NCI-H128 (cell line): ENCODE measurements around the gene SCD.
"Not testable (repeated sequence)": the region's sequence is repeated elsewhere in the genome, so short reads cannot be mapped to it uniquely, and the experiment has no call there.

Experiments
- DNase-seq: peaks from one replicate; lab custom pipeline; 2025; ENCODE audit not compliant: unreplicated experiment; lab: John Stamatoyannopoulos, UW

The SCD gene

DNA sequence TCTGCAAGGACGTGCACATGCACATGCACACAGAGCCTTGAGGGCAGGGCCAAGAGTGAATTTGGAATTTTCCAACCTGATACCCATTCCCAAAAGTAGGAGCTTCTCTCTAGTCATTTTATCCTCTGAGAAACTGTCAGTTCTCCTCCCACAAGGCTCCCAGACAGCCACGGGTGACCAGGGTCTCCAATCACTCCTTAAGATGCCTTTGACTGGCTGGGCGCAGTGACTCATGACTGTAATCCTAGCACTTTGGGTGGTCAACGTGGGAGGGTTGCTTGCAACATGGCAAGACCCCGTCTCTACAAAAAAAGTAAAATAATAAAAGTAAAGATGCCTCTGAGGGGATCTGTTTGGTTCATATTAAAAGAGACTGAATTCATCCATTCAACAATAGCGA is 13.2 kb downstream of the SCD start:
- DNase-seq = no peak

DNA sequence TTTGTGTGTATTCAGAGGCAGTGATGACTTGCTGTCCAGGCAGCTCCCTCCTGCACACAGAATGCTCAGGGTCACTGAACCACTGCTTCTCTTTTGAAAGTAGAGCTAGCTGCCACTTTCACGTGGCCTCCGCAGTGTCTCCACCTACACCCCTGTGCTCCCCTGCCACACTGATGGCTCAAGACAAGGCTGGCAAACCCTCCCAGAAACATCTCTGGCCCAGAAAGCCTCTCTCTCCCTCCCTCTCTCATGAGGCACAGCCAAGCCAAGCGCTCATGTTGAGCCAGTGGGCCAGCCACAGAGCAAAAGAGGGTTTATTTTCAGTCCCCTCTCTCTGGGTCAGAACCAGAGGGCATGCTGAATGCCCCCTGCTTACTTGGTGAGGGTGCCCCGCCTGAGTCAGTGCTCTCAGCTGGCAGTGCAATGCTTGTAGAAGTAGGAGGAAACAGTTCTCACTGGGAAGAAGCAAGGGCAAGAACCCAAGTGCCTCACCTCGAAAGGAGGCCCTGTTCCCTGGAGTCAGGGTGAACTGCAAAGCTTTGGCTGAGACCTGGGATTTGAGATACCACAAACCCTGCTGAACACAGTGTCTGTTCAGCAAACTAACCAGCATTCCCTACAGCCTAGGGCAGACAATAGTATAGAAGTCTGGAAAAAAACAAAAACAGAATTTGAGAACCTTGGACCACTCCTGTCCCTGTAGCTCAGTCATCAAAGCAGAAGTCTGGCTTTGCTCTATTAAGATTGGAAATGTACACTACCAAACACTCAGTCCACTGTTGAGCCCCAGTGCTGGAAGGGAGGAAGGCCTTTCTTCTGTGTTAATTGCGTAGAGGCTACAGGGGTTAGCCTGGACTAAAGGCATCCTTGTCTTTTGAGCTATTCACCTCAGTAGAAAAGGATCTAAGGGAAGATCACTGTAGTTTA is 15.8 kb downstream of the SCD start:
- DNase-seq = no peak

DNA sequence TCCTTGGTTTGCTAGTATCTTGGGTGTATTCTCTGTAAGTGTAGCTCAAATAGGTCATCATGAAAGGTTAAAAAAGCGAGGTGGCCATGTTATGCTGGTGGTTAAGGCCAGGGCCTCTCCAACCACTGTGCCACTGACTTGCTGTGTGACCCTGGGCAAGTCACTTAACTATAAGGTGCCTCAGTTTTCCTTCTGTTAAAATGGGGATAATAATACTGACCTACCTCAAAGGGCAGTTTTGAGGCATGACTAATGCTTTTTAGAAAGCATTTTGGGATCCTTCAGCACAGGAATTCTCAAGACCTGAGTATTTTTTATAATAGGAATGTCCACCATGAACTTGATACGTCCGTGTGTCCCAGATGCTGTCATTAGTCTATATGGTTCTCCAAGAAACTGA is 17.1 kb downstream of the SCD start:
- DNase-seq = no peak

DNA sequence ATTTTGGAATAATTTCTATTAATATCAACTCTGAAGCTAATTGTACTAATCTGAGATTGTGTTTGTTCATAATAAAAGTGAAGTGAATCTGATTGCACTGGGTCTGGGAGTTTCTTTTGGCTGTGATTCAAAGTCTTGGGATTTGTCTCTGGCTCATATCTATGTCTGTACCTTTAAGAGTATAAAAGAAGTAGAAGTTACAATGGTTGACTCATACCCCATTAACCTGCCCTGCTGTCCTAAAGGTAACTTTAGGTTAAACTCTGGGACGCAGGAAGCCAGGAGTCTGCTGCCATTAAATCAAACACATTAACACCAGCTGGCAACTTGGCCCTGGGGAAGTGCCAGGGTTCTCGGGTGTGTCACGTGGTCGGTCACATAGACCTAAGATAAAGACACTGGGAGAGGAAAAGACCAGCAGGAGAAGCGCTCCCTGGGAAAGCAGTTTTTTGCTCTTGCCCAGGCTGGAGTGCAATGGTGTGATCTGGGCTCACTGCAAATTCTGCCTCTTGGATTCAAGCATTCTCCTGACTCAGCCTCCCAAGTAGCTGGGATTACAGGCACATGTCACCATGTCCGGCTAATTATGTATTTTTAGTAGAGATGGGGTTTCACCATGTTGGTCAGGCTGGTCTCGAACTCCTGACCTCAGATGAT is 17.8 kb downstream of the SCD start:
- DNase-seq = no peak

DNA sequence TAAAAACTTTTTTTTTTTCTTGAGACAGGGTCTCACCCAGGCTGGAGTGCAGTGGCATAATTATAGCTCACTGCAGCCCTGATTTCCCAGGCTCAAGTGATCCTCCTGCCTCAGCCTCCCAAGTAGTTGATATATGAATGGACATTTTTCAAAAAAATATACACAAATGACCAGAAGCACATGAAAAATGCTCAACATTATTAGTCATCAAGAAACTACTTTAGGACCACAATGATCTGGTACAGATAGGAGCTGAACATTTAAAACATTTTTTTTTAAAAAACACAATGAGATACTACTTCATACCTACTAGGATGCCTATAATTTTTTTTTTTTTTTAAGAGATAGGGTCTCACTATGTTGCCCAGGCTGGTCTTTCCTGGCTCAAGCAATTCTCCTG is 21.7 kb downstream of the SCD start:
- DNase-seq = no peak

DNA sequence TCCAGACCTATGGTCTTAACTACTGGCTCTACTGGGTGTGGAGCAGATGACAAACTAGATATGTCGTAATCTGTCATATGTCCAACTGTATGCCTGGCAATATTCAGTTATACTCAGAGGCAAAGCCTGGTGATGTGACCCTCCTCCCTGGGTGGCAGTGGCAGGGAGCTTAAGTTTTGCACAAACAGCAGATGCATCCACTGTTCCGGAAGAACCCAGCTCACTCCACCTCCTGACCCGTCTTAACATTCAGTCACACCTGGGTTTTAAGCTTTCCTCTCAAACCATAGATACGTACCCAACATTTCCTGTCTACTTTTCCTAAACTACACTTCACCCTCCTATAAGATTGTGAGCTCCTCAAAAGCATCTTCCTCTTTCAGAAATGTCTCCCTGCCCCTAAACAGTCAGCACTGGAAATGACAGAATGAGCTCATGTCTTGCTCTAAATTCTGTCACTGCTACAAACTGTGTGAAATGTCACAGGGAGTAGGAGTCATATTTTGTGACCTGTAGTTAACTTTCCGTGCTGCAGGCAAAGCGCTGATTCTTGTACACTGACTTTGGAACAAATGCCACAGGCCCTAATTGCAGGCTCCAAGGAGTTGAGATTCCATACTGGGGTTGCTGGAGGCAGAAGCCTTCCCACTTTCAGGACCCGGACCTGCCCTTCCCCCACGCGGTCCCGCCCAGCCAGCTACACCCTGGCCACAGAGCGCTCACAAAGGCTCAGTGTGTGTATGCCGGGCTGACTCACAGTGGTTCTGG is 23.9 kb downstream of the SCD start:
- no peak for DNase-seq

DNA sequence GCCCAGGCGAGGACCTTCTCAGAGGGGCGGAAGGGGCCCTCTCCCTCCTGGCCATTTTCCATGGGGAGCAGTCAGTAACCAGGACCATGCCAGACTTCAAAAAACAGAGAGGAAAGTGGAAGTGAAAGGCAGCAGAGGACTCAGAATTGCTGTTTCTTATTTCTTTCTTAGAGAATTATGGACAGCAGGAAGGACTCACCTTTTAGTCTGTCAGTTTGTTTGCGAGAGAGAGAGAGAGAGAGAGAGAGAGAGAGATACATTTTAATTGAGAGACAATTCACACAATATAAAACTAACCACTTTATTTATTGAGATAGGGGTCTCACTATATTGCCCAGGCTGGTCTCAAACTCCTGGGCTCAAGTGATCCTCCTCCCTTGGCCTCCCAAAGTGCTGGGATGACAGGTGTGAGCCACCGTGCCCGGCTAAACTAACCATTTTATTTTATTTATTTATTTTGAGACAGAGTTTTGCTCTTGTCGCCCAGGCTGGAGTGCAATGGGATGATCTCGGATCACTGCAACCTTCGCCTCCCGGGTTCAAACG is 24.5 kb downstream of the SCD start:
- DNase-seq = no peak

DNA sequence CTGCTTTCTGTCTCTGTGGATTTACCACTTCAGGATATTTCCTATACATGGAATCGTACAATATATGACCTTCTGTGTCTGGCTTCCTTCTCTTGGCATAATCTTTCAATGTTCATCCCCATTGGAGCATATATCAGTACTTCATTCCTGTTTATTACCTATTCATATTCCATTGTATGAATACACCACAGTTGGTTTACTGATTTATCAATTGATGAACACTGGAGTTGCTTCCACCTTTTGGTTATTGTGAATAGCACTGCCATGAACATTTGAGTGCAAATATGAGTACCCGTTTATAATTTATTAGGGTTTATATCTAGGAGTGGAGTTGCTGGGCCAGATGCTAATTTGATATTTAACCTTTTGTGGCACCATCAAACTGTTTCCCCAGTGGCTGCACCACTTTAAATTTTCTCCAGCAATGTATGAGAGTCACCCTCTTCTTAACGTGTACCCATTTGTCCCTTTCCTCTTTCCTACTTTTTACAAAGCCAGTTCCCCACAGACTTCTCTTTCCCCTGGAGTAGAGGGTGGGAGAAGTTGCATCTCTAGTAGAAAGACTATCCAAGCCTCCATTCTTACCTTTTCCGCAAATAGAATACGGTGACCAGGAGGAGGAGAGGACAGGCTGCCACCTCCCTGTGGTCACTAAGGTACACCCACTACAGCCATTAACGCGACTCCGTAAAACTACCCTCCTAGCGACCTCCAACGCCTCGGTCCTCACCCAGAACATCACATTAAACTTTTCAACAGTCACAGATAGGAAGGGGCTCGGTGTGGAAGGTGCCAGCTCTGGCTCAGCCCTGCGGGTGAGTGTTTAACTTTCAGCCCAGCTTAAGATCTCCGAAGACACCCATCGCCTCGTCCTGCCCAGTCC is 25.6 kb downstream of the SCD start:
- DNase-seq = no peak

DNA sequence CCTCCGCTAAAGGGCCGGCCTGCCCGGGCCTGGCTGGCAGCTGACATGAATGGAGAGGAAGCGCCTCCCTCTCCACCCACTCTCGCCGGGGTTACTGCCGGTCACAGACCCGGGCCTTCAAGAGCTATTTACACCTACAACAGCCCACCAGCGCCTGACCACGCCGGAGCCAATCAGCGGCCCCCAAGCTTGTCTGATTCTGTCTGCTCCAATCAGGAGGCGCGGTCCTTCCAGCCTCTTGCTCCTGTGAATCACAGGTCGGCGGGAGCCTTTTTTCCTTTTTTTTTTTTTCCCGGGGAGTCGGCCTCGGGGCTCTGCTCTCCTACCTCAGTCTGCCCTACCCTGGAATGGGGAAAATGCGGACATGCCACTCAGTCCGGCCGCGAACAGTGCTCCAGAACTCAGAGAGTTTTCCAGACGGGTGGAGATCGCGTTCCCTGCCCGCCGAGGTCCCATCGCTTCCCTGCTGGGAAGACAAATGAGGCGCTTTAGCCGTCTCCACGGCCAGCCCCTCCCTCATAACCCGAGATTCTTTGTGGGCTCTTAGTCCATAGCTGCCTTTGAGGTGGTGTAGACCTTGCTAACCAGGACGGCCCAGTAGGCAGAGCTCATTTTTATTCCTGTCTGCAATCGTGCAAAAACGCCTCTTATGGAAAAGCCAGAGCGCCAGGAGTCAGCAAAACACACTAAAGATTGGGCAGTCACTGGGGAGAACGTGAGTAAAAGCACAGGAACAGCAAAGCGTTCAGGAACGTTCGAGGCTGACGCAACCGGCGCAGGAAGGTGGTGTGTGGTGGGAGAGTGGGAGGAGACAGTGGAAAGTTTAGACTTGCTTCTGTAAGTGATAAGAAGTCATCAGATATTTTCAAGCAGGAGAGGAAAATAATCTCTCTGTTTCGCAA is 26.5 kb downstream of the SCD start:
- peak; percentile 73 for DNase-seq

DNA sequence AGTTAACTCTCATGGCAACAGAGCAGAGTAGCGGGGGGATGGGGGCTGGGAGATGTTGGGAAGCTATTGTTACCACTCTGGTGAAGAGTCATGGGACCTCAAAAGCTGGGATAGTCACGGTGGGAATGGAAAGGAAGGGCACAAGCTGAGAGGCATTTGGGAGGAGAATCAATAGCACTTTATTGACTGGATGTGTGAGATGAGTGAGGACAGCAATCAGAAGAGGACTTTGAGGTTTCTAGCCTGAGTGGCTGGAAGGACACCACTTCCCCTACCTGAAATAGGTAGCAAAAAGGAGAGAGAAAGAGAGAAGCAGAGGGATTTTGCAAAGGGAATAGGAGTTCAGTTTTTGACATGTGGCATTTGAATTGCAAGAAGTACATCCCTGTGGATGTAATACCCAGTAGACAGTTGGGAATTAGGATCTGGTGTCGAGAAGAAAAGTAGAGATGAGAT is 27.2 kb downstream of the SCD start:
- no peak for DNase-seq

DNA sequence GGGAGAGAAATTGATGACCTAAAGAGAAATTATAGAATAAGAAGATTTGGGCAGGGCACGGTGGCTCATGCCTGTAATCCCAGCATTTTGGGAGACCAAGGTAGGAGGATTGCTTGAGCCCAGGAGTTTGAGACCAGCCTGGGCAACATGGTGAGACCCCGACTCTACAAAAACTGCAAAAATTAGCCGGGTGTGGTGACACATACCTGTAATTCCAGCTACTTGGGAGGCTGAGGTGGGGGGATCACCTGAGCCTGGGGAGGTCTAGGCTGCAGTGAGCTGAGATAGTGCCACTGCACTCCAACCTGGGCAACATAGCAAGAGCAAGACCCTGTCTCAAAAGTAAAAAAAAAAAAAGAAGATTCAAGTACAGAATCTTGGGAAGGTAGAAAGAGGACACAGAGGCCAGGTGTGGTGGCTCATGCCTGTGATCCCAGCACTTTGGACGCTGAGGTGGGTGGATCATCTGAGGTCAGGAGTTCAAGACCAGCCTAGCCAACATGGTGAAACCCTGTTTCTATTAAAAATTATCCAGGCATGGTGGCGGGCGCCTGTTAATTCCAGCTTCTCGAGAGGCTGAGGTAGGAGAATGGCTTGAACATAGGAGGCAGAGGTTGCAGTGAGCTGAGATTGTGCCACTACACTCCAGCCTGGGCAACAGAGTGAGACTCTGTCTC is 27.8 kb downstream of the SCD start:
- DNase-seq = not testable (repeated sequence)

DNA sequence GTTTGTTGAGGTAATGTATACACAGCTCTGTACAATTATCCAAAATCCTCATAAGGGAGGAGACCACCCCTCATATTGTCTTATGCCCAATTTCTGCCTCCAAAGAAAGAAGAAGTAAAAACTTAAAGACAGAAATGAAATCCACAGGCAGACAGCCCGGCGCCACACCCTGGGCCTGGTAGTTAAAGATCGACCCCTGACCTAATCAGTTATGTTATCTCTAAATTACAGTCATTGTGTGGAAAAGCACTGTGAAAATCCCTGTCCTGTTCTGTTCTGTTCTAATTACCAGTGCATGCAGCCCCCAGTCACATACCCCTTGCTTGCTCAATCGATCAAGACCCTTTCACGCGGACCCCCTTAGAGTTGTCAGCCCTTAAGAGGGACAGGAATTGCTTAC is 29.6 kb downstream of the SCD start:
- DNase-seq = not testable (repeated sequence)

DNA sequence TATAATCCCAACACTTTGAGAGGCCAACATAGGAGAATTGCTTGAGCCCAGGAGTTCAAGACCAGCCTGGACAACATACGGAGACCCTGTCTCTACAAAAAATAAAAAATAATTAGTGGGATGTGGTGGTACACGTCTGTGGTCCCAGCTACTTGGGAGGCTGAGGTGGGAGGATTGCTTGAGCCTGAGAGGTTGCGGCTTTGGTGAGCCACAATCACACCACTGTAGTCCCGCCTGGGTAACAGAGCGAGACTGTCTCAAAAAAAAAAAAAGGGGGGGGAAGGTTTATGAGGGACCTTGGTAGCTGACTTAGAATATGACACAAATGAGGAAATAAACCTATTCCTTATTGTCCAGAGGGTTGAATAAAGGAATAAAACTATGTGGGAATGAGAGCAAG is 30.8 kb downstream of the SCD start:
- no peak for DNase-seq

DNA sequence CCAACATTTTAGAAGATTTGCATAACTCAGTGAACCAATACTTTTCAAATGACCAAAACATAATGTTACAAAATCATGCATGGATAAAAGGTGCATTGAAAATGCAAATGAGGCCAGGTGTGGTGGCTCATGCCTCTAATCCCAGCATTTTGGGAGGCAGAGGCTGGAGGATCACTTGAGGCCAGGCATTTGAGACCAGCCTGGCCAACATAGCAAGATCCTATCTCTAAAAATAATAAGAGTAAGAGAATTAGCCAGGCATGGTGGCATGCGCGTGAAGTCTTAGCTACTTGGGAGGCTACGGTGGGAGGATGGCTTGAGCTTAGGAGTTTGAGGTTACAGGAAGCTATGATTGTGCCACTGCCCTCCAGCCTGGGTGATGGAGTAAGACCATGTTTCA is 33.4 kb downstream of the SCD start:
- DNase-seq = no peak

DNA sequence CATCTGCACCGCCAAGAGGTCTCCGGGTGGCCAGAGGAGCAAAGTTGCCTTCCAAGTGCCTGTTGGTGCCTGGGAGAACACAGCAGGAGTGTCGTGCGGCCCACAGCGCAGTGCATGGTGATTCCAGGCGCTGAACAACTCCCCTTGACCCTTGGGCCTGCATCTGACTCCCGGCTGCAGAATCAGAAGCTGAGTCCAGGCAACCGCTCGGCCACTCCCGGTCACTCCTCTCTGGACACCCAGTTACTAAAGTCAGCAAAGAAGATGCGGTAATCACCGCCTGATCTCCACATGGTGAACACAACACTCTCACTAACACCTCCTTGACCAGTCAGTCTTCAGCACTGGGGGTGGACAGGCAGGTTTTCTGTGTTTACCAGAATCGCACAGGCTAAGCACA is 35.5 kb downstream of the SCD start:
- DNase-seq = no peak

DNA sequence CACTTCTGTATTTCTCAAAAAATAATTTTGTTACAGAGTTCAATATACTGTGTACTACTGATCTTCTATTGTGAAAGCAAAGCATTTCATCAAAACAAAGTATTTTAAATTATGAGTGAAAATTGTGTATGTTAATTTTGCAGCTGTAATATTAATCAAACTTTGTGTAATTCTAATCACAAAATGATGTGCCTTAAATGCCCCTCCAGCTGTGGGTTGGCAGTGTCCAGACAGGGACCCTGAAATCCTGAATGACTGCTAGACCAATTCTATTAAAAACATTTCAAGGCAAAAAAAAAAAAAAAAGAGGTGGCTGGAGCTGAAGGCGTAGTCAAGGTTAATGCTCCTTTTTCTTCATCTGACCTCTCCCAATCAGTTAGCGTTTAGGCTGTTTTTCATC is 36.2 kb downstream of the SCD start:
- no peak for DNase-seq

DNA sequence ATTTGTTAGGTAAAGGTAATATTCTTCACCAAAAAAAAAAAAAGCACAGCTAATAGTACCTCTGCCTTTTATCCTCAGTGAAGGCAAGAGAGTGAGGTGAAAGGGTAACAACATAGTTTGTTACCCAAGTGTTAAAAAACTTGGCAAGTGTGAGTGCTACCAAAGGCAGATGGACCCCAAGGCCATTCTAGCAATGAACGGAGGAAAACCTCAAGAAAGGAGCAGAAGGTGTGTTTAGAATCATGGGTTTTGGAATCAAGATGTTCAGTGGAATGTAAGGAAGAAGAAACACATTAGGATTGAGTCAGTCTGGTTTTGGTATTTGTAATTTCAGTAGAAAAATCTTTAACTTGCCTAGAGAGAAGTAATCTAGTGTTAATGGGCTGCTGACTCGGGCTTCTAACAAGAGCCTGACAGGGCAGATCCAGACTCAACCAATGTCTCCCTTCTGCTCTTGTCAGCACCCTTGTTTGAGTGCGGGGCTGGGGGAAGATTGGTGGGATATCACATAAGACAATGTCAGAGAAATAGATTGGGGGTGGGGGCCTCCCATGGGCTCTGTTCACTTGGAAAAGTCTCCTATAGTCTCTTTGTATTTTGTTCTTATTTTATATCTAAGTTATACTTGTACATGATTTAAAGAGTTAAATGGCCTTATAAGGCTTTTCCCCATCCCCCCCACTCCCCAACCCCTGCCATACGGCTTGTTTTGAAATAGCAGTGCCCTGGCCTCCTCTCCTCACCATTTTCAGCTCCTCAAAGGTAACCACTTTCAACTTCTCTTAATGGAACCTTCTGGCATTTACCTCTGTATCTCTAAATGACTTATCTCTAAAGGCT is 44.4 kb downstream of the SCD start:
- no peak for DNase-seq

DNA sequence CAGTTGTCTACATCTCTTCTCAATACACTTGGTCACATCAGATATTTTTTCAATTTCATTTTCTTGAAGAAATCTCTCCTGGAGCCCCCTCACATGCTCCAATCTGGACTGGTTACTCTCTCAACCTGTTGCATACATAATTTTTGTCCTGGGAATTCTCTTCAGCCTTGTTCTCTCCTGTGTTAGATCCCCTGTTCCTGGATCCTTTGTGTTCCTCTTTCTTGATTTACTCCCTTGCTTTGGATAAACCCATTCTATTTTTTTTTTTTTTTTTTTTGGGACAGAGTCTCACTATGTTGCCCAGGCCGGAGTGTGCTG is 45.6 kb downstream of the SCD start:
- DNase-seq = no peak
